Medulla oblongata (tissue), 1 donor: ENCODE results near the gene WDR62.
A peak's percentile ranks its signal among the peaks of the same experiment; 100 is the strongest.
"Not testable (repeated sequence)": the region's sequence is repeated elsewhere in the genome, so short reads cannot be mapped to it uniquely, and the experiment has no call there.

Source experiments
- DNase-seq: peaks from one replicate; pipeline ENCODE4 v3.0.0-alpha.2; 2015; ENCODE audit errors: extremely low spot score

The WDR62 gene

DNA sequence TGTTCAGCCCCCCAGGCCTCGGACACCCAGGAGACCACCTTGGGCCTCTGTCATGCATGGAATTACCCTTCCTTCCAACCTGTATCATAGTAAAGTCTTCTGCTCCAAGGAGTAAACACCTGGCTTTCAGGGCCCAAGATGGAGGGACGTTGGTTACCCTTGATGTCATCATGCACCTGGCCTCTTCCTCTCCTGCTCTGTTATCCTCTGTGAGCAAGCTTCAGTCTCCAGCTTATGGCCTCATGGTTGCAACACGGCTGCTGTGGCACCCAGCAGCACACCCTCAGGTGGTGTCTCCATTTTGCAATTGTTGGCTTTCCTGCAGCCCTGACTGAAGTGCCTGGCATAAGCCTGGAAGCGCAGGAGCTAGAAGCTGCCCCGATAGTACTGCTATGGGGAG, 52.3 kb downstream of the WDR62 start:
- DNase-seq = no peak

DNA sequence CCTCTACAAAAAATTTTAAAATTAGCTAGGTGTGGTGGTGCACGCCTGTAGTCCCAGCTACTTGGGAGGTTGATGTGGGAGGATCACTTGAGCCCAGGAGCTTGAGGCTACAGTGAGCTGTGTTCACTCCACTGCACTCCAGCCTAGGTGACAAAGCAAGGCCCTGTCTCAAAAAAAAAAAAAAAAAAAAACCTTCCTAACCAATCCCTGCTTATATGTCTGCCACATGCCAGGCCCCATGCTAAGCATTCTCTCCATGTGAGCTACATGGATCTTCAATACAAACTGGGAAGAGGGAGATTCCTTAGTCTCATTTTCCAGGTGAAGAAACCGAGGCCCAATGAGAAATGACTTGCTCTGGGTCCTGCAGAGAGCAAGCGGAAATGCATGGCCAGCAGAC, 54.0 kb downstream of the WDR62 start:
- no peak for DNase-seq

DNA sequence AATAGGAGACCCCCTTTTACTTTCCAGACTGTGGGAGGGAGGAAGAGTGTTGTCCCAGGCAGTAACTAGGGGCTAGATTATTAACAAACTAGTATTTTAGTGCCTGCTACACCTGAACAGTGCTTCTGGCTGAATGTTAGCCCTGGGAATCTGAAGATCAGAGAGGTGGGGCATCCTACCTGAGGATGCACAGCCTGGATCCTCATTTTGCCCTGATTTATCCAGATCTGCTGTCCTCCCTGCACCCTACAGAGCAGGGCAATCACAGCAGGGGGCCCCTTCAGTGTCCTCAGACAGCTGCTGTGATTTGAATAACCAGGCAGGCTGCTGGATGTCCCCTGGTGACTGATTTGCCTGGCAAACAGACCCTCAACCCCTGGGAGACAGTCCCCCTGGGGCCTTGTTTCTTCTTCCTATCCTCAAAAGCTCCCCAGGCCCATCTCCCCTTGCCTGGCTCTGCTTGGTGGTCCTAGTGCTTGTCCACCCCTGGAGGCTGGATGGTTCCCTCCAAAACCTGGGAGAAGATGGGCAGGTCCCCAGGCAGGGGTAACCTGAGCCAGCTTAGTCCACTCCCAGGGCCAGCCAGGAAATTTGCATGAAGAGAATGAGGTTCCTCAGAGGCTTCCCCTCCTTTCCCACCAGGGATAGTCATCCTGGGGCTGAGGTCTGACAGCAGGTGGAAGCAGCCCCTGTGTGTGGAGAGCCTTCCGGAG, 55.9 kb downstream of the WDR62 start, which contains the start of gene OVOL3:
Gene OVOL3, plus strand, starts transcription at position 657 of the 713 bp plus-strand sequence. CDS start 60 bp downstream, outside the sequence.
- no peak for DNase-seq

DNA sequence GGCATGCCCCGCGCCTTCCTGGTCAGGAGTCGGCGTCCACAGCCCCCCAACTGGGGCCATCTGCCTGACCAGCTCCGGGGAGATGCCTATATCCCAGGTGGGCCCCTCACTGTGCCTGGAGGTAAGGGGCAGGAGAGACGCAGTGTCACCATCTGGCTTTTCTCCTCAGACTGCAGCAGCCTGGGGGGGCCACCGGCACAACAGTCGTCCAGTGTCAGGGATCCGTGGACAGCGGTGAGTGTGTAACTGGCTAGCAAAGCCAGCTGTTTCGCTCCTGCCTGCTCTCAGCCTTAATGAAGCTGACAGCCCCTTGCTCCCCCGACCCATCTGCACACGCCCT, 56.5 kb downstream of the WDR62 start:
- DNase-seq = no peak

DNA sequence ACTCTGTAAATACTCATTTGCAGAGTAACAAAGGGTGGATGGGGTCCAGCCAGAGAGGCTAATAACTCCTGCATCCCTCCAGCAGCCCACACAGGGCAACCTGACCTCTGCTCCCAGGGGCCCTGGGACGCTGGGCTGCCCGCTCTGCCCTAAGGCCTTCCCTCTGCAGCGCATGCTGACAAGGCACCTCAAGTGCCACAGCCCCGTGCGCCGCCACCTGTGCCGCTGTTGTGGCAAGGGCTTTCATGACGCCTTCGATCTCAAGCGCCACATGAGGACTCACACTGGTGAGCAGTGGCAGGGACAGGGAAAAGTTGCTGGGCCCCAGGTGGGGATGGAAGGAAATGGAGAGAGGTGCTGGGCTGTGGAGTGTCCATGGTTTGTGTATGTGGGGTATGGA, 58.0 kb downstream of the WDR62 start:
- DNase-seq = no peak

DNA sequence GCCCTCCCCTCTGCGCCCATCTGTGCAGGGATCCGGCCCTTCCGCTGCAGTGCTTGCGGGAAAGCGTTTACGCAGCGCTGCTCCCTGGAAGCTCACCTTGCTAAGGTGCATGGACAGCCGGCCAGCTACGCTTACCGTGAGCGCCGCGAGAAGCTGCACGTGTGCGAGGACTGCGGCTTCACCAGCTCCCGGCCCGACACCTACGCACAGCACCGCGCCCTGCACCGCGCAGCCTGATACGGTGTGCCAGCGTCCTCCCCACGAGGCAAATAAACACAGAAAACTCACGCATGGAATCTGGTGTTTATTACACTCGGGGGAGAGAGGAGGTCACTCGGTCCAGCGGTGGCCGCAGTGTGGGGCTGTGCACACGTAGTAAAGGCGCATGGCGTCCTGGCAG, 58.7 kb downstream of the WDR62 start:
- DNase-seq = no peak

DNA sequence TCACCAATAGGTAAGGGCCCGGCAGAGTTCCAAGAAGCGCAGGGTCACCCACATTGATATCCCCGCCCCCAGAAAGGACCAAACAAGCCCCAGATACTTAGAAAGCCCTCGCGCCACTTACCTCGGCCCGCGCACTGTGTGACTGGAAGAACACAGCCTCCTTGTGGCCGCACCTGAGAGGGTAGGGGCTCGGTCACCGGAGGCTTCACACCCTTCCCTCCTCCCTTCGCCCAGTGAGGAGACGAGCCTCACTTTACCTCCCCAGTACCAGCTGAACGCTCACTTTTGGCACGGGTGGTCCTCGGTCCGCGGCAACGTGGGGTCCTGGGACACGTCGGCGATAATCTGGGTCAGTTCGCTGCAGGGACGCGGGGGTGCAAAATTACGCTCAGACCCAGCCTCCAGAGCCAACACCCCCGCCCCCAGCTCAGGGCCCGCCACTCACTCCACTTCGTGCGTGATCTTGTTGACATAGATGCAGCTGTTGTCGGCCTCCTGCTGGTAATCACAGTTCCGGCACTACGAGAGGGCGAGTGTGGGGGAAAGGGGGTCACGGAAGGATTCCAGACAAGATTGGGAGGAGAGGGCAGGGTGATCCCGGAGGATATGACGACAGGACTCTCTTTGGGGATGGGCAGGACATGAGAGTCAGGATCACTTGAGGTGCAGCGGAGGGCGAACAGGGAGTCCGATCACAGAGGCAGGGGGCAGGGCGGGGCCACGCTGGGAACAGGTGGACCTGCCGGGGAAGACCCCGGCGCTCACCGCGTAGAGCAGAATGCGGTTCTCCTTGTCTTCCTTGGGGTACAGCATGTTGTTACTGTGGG, 59.4 kb downstream of the WDR62 start:
- peak; percentile 34 for DNase-seq

DNA sequence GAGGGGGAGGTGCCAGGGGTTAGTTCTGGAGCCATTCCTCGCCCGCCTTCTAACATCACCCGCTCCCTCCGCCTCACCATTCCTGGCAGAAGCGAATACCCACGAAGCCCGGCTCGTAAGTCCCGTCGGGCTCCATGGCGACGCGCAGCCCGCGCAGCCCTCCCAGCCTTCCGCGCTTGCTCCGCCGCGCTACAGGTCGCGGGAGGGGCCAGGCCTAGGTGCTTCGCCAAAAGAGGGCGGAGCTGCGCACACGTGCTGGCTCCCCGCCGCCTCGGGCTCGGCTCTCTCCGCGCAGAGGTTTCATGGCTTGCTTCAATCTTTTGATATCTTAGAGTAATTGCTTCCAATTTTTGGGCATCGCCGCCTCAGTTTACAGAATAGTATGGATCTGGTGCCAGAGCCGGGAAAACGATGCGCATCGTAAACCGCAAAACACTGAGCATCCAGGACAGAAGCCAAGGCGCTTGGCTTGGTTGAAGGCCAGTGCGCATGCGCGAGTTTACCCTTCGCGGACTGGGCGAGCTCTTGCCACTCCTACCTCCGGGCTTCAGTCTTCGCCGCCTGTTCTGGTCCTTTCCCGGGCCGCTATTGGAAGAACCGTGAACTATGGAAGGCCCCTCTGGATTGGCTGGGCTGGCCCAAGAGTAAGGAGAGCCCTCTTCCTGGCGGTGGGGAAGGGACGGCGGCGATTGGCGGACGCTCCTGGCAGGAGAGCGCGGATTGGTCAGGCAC, 60.2 kb downstream of the WDR62 start, which contains the start of gene POLR2I:
Gene POLR2I, minus strand, starts transcription at position 155 of the 732 bp plus-strand sequence. Its CDS starts 19 bp downstream, at position 136.
- DNase-seq = peak; percentile 100

DNA sequence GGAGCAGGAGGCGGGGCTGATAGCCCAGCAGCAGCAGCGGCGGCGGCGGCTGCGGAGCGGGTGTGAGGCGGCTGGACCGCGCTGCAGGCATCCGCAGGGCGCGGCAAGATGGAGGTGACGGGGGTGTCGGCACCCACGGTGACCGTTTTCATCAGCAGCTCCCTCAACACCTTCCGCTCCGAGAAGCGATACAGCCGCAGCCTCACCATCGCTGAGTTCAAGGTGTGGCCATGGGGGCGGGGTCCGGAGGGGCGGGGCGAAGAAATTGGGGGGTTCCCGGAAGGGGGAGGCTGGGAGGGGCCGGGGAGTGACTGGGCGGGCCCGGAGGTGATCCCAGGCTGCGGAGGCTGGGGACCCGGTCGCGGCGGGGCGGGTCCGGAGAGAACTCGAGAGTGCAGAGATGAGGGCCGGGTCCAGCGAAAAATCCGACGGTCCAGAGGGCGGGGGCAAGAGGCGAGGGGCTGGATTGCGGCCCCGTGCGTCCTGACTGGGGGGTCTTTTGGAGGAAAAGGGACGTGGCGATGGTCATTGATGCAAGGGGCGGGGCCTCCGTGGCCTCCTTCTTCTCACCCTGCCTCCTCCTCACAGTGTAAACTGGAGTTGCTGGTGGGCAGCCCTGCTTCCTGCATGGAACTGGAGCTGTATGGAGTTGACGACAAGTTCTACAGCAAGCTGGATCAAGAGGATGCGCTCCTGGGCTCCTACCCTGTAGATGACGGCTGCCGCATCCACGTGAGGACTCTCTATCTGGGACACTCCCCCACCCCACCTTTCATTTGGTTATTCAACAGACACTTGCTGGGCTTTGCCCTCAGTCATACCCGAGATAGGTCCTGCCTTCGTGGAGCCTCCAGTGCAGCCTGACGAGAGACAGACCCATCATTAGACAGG, 61.0 kb downstream of the WDR62 start, which contains the start of gene TBCB:
Gene TBCB, plus strand, starts transcription at position 16 of the 891 bp plus-strand sequence. Its CDS starts 93 bp downstream, at position 109.
- peak; percentile 12 for DNase-seq

DNA sequence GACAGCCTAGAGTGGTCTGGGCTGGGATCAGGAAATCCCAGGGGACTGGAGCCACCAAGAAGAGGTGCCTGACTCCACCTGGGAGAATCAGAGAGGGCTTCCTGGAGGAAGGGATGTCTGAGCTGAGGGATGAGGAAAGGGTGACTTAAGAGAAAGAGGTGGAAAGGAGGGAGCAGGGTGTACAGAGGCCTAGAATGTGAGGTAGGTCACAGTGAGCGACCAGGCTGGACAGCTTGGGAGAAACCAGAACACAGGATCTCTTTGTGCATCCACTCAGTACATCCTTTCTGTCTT, 61.6 kb downstream of the WDR62 start:
- DNase-seq = no peak

DNA sequence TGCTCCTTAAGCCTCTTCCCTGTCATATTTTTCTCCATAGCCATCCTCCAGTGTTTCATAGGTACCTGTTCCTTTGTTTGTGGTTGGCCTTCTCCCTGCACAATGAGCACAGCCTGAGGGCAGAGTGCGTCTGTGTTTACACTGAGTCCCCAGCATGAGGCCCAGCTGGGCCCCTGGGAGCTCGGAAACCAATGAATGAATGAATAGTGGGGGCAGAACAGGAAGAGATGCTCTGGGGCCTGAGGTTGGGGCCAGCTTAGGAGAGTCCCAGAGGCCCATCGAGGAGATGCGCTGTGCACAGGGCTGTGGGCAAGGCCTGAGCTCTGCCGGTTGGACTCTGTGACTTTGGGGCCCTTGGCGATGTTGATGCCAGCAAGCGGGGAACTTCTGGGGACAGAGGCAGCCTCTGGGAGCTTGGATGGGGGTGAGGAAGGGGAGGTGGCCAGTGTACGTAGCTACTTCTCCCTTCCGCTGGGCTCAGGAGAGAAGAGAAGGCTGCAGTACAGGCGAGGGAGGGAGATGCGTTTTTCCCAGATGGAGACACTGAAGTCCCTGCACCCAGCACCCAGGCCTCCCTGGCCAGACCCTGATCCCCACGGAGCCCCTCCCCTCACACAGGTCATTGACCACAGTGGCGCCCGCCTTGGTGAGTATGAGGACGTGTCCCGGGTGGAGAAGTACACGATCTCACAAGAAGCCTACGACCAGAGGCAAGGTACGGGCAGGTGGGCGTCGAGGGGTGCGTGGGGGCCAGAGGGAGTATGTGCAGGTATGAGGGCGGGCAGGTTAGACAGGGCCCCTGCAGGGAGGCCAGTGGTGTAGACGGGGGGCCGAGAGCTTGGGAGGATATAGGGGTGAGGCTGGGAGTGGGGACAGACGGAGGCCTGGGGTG, 65.6 kb downstream of the WDR62 start:
- DNase-seq = no peak

DNA sequence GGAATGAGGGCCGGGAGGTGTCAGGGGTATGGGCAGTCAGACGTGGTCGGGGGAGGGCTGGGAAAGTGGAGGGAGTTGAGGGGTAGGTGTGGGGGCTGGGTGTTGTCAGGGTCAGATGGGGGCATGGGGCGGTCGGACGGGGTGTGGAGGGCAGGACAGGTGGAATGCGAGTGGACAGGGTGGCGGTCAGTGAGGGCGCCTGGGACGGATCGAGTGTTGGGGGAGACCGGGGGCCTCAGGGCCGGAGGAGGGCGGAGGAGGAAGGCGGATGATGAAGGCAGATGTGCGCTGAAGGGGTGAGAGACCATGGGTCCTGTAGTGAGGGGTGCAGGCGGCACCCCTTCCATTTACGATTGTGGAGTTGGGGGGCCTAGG, 66.3 kb downstream of the WDR62 start:
- no peak for DNase-seq

DNA sequence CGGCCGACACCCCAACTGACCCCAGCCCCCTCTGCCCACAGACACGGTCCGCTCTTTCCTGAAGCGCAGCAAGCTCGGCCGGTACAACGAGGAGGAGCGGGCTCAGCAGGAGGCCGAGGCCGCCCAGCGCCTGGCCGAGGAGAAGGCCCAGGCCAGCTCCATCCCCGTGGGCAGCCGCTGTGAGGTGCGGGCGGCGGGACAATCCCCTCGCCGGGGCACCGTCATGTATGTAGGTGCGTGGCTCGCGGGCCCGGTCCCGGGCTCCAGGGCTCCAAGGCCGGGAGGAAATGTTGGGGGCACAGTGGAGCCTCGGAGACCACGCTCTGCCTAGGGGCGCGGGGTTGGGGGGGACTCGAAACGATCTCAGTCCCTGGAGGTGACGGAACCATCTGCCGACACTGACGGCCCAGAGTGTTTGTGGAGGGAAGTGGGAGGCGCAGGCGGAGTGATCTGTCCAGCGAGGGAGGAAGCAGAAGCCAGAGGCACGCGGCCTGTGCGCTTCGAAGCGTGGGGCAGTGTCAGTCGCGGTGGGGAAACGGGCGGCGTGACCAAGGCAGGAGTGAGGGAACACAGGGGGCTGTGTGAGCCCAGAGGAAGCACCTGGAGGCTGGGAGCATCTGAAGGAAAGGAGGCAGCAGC, 66.9 kb downstream of the WDR62 start:
- DNase-seq = no peak

DNA sequence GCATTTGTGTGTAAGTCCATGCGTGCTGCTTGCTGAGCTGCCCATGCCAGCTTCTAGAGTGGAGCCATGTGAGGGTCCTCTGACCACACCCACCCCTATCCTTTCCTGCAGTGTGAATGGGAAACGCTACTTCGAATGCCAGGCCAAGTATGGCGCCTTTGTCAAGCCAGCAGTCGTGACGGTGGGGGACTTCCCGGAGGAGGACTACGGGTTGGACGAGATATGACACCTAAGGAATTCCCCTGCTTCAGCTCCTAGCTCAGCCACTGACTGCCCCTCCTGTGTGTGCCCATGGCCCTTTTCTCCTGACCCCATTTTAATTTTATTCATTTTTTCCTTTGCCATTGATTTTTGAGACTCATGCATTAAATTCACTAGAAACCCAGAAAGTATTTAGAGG, 70.9 kb downstream of the WDR62 start:
- no peak for DNase-seq

DNA sequence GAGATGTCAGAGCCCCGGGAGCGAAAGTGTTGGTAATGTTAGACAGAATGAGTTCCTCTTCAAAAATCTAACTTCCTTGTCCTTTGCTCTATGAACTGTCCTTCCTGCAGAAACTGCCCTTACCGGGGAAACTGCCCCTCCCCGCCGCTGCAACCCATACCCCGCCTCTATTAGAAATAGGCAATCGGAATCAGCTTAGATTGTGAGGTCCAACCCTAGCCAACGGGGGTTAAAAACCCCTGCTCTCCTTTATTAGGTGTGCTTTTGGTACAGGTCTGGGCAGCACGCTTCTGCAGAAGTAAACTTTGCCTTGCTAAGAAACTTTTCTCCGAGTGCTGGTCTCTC, 73.7 kb downstream of the WDR62 start:
- DNase-seq = no peak

DNA sequence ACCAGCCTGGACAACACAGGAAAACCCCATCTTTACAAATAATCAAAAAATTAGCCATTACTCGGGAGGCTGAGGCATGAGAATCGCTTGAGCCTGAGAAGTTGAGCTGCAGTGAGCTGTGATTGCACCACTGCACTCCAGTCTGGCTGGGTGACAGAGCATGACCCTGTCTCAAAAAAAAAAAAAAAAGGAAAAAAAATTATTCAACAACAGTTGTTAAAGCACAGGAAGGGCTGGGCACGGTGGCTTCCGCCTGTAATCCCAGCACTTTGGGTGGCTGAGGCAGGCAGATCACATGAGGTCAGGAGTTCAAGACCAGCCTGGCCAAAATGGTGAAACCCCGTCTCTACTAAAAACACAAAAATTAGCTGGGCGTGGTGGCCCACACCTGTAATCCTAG, 76.5 kb downstream of the WDR62 start:
- not testable (repeated sequence) for DNase-seq

DNA sequence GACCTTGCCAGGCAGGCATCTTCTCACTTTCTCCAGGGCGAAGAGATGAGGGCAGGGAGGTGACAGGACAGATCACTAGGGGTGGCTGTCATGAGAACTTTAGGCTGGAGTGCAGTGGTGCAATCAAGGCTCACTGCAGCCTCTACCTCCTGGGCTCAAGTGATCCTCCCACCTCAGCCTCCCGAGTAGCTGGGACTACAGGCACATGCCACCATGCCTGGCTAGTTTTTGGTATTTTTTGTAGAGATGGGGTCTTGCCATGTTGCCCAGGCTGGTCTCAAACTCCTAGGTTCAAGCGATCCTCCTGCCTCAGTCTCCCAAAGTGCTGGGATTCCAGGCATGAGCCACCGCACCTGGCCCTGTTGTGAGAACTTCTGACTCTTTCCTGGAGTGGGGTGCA, 80.2 kb downstream of the WDR62 start:
- DNase-seq = not testable (repeated sequence)

DNA sequence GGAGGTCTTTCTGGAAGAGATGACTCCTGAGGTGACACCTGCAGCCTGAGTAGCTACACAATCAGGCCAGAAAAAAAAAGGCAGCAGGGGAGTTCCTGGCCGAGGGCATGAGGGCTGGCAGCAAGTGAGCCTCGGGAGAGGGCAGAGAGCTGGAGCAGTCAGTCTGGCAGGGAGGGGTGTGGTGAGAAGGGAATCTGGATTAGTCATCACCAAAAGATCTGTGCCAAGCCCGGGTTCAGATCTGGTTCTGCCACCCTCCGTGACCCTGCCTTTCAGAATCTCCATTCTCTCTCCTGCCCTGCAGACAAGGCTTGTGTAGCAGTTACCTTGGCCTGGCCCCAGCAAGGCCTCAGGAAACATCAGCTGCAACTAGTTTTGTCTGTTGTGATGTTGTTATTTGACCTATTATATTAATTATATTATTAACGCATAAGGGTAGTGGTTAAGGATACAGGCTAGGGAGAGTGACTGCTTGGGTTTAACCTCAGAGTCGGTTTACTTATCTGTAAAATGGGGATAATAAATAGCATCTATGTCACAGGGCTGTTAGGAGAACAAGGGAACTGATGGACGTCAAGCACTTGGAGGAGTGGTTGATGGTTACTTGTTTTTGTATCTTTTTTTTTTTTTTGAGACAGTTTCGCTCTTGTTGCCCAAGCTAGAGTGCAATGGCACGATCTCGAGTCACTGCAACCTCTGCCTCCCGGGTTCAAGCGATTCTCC, 82.4 kb downstream of the WDR62 start:
- DNase-seq = no peak

DNA sequence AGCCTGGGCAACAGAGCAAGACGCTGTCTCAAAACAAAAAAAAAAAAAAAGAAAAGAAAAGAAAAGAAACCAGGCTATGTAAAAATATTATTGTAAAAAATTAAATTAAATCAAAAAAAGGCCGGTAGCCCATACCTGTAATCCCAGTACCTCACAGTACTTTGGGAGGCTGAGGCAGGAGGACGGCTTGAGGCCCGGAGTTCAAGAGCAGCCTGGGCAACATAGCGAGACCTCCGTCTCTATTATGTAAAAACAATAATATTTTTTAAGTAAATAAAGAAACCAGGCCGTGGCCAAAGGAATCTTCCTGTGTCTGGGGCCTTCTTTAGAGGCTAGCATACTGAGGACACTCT, 84.4 kb downstream of the WDR62 start:
- DNase-seq = no peak
